ENCODE results near the gene ZNF846.
"Not testable (repeated sequence)": the region's sequence is repeated elsewhere in the genome, so short reads cannot be mapped to it uniquely, and the experiment has no call there.

The ZNF846 gene

GRCh38 chr19:9782338-9782737, 13.8 kb upstream of the ZNF846 start:
- DNase-seq: no peak

DNA sequence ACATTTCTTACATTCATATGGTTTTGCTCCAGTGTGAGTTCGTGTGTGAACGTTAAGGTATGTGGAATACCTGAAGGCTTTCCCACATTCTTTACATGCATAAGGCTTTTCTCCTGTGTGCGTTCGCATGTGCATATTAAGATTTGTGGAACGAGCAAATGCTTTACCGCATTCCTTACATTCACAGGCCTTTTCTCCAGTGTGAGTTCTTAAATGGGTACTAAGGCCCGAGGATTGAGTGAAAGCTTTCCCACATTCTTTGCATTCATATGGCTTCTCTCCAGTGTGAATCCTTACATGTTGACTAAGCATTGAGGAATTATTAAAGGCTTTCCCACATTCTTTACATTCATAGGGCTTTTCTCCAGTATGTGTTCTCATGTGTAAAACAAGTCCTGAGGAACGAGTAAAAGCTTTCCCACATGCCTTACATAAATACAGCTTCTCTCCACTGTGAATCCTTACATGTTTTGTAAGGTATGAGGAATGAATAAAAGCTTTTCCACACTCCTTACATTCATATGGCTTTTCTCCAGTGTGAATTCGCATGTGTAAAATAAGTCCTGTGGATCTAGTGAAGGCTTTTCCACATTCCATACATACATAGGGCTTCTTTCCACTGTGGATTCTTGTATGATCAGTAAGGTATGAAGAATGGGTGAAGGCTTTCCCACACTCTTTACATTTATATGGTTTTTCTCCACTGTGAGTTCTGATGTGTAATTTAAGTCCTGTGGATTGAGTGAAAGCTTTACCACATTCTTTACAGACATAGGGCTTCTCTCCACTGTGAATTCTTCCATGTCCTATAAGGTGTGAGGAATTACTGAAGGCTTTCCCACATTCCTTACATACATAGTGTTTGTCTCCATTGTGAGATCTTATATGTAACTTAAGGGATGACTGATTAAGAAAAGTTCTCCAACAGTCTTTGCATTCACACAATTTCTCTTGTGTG, 10.7 kb downstream of the ZNF846 start:
- no peak for DNase-seq

- DNase-seq: no peak
These were observed 15.7 kb downstream of the ZNF846 start for GRCh38 chr19:9752701-9753443.

DNA sequence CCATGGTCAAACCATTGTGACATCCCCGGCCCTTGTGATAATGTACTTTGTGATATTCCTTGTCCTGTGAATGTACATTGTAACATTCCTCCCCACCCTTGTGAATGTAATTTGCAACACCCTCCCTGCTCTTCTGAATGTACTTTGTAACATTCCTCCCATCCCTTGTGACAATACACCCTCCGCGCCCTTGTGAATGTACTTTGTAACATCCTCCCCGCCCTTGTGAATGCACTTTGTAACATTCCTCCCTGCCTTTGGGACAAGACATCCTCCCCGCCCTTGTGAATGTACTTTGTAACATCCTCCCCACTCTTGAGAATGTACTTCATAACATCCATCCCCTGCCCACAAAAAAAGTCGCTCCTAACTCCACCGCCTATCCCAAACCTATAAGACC, 17.1 kb downstream of the ZNF846 start:
- DNase-seq: no peak

DNA sequence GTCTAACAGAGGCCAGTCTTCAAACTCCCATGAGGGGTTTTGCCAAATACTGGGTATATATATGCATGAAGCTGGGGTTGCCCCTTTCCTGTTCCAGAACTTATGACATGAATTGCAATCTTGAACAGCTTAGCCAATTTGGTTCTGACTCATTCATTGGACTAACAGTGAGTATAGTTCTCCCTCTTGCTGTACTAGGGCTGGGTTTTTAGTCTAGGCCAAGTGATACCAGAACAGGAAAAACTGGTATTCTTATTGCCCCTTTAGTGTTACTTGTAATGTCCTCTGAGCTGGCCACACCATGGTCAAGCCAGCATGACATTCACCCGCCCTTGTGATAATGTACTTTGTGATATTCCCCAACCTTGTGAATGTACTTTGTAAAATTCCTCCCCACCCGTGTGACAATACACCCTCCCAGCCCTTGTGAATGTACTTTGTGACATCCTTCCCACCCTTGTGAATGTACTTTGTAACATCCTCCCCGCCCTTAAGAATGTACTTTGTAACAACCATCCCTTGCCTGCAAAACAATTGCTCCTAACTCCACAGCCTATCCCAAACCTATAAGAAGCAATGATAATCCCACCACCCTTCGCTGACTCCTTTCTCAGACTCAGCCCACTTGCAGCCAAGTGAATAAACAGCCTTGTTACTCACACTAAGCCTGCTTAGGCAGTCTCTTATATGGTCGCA, 26.9 kb downstream of the ZNF846 start:
- DNase-seq: no peak

GRCh38 chr19:9735986-9736385, 32.6 kb downstream of the ZNF846 start:
- DNase-seq: no peak

- DNase-seq: not testable (repeated sequence)
These were observed 38.5 kb downstream of the ZNF846 start for GRCh38 chr19:9730056-9730455.

DNA sequence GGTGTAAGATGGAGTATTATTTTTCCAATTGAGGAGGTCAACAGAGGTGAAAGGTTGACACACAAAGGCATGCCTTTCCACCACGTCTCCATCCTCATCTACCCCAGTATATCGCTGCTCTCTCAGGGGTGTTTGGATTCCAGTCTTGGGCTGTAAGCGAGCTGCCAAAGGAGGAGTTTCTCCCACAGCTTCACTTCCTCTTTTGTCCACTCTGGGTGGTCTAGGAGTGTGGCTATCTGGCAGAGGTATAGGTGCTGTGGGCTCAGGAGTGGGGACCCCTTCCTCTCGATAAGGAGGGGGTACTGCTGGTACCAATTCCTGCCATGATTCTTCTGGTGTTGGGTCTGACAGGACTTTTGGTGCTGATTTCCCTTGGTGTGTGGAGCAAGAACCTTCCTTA, 39.4 kb downstream of the ZNF846 start:
- DNase-seq: no peak

DNA sequence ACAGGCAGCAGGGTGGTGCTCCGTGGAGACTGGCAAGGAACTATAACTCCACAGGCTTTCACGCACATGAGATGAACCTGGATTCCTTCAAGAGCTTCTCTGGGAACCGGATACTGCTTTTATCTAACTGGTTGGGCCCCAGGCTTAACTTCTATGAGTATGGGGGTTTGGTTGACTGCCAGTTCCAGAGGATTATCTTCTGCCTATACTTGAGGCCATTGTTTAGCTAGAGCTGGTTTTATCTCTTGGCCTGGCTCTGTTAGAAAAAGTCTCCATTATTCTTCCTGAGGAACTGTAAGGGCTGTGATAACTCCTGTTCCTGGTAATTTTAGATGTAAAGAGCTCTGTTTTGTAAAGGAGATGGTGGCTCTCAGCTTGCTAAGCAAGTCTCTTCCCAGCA, 40.9 kb downstream of the ZNF846 start:
- no peak for DNase-seq

DNA sequence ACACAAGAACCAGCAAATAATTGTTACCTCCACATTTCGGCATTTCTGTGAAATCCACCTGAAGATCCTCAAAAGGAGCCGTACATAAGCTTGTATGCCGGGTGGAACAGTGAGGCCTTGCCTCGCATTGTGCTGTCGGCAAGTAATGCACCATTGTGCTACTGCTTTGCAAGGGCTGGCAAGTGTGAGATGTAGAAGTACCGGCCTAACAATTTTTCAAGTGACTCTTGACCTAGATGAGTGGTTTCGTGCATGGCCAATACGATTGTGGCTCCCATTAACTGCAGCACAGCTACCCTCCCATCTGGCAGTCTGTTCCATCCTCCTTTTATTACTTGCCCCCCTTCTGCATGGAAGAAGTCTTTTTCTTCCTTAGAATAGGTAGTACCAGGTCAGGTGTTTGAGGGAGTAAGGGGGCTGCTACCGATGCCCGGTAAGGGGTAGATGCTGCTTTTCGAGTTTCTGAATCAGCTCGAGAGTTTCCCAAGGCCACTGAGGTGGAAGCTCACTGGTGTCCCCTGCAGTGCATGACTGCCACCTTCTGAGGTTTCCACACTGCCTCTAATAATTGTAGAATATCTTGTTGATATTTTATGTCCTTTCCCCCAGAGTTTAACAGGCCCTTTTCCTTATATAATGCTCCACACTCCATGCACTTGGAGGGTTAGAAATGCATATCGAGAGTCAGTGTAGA, 42.9 kb downstream of the ZNF846 start:
- DNase-seq: not testable (repeated sequence)

DNA sequence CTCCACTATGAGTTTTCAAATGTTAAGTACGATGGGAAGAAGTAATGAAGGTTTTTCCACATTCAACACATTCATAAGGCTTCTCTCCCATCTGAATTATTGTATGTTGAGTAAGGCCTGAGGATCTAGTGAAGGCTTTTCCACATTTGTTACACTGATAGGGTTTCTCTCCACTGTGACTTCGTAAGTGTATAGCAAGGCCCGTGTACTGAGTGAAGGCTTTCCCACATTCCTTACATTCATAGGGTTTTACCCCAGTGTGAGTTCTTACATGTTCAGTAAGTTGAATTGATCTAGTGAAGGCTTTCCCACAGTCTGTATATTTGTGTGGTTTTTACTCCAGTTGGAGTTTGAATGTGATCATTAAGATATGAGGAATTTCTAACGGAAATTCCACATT, 44.4 kb downstream of the ZNF846 start:
- DNase-seq: no peak

- no peak for DNase-seq
These were observed 46.7 kb downstream of the ZNF846 start for GRCh38 chr19:9721861-9722260.

DNA sequence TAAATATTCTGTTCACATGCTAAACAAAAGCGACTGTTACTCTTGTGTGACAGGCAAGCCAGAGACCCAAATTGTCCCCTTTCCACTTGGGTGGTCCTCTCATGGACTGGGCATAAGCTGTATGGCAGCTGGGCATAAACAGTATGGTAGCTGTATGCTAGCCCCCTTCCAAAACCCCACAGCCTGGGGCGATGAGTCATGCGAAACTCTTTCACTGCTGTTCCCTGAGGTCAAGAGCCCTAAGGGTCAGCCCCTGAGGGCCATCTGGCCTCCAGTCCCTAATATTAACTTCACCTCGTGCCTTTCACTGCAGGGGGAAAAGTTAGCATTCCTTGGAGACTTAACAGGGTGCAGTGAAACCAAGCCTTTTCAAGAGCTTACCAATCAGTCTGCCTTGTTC, 48.0 kb downstream of the ZNF846 start:
- DNase-seq: no peak

DNA sequence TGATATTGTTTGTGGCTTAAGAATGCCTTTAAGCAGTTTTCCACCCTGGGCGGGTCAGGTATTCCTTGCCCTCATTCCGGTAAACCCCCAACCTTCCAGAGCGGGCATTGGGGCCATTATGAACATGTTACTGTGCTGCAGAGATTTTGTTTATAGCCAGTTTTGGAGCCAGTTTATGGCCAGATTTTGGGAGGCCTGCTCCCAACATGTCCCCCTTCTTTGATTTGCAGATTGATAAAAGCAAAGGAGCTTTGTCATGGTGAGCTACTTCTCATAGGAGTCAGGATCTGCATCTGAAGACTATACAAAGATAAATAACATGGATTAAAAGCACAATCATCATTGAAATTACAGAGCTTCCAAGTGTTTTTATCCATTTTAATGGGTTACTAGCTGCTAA, 56.7 kb downstream of the ZNF846 start:
- DNase-seq: no peak

DNA sequence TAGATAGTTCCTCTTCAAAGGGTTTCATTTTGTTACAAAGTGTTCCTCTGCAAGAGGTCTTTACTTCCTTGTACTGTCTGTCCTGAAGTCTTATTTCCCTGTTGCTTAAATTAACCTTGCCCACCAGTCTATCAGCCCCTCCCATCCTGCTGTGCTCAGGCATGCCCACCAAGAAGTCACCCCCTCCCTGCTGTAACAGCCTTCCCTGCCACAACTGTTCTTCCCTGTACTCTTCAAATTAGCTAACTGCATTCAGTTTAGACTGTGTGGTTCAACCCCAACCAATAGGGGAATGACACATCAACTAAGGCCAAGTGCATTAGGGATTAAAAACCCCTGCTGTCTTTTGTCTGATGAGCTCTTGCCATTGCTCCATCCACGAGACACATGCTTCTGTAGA, 59.2 kb downstream of the ZNF846 start:
- no peak for DNase-seq

GRCh38 chr19:9705836-9706235, 62.7 kb downstream of the ZNF846 start:
- no peak for DNase-seq

GRCh38 chr19:9702186-9702585, 66.4 kb downstream of the ZNF846 start:
- DNase-seq: no peak
